B cell (primary cell): Measurements from ENCODE around the gene LRRC8D.

ENCODE experiments used
- EZH2 ChIP-seq: IDR thresholded peaks from 2 replicates; pipeline ENCODE4 v1.6.1; 2012; ENCODE audit warnings: borderline replicate concordance, low read depth, mild to moderate bottlenecking, moderate library complexity, low read length; ENCODE audit not compliant: insufficient read depth, poor library complexity, severe bottlenecking
- TF ChIP-seq, protein P1 (sequence below): fragments of 200-600 bp; IDR thresholded peaks from one replicate; pipeline ENCODE4 v1.8.0; 2022; ENCODE audit warnings: antibody characterized with exemption, mild to moderate bottlenecking

DNA sequence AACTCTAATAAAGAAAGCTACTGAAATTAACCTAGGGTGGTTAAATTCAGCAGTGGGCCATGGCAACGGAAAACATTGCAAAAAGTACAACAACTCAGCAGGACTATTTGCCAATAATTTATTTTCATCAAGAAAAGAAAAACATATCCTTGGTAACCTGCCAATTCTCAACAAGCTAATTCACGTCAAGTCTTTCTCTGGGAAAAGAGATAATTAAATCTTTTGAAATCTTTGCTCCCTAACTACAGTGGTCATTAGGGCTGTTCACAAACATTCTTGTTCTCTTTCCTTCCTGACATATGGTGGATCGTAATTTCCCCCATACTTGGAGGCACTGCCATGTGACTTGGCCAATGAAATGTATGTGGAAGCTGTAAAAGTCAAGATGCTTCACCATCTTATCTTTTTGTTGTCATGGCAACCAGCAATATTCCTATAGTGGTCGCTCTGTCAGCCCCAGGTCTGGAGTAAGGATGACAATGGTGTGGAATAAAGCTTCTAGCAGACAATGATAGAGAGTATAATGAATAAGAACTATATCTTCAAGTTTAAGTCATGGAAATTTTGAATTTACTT, 144.4 kb downstream of the LRRC8D start:
- TF ChIP-seq, protein P1, sequence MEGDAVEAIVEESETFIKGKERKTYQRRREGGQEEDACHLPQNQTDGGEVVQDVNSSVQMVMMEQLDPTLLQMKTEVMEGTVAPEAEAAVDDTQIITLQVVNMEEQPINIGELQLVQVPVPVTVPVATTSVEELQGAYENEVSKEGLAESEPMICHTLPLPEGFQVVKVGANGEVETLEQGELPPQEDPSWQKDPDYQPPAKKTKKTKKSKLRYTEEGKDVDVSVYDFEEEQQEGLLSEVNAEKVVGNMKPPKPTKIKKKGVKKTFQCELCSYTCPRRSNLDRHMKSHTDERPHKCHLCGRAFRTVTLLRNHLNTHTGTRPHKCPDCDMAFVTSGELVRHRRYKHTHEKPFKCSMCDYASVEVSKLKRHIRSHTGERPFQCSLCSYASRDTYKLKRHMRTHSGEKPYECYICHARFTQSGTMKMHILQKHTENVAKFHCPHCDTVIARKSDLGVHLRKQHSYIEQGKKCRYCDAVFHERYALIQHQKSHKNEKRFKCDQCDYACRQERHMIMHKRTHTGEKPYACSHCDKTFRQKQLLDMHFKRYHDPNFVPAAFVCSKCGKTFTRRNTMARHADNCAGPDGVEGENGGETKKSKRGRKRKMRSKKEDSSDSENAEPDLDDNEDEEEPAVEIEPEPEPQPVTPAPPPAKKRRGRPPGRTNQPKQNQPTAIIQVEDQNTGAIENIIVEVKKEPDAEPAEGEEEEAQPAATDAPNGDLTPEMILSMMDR: no peak
- TF ChIP-seq EZH2: no peak
